NCI-H146 (cell line): ENCODE data around the gene AQP2.

Experiments used
- DNase-seq: peaks from one replicate; lab custom pipeline; 2025; lab: John Stamatoyannopoulos, UW

The AQP2 gene

GRCh38 chr12:49941556-49942511 lies 8.7 kb upstream of the AQP2 start:
- DNase-seq = no peak

- DNase-seq = no peak
Observed at GRCh38 chr12:49942512-49942893, 8.0 kb upstream of the AQP2 start.

DNA sequence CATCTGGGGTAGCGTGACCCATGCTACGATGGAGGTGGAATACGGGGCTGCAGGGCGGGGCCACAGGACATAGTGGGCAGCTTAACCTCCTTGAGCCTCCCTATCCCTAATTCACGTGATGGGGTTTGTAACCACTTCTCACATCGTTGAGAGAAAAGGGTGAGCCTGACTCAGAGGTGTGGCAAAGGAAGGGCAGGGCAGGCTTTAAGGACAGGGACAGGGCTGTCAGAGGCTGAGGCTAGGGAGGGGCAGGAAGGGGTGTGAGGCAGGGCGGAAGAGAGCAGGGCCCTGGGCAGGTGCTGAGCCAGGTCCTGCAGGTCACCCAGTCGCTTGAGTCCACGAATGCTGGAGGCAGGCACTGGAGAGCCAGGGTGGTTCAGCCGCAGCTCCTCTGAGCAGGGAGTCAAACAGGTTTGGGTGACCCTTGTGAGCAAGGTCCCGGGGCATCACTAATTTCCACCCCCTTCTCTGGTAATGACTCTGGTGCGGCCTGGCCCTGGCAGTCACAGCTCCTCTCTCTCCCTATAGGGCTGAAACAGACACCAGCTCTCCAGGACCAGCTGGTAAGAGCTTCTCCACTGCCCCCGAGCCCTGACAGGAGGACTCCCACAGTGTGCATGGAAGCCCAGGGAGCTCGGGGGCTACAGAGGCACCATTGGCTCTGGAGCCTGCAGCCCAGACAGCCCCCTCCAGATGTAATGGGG lies 7.5 kb upstream of the AQP2 start:
- no peak for DNase-seq

DNA sequence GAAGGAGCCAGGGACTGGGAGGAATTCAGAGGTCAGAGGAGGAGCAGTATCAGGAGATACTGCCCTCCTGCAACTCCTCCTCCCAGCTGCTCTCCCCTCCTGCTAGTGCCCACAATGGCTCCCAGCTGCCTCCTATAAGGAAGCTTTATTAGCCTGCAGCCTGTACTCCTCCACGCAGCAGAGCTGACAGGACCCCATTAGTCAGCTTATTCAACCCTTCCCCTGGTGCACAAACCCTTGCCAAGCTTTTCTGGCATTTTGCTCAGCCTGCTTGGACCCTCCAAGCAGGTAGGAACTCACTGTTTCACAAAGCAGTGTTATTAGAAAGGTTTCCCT lies 6.9 kb upstream of the AQP2 start:
- DNase-seq = no peak

DNA sequence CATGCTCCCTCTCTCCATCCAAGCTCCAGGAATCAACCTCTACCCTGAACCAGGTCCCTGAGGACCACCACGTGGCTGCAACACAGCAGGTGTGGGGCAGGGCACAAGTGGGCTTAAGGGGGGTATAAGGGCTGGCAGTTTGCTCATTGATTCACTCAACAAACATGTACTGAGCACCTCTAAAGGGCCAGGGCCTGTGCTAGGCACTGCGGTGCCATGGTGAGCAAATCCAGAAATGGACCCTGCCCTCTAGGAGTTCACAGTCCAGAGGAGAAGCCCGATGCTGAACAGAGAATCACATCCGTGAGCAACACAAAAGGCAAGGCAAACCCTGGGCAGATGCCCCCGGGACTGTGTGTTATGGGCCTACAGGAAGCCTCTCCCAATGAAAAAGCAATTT lies 6.5 kb upstream of the AQP2 start:
- DNase-seq = no peak

DNA sequence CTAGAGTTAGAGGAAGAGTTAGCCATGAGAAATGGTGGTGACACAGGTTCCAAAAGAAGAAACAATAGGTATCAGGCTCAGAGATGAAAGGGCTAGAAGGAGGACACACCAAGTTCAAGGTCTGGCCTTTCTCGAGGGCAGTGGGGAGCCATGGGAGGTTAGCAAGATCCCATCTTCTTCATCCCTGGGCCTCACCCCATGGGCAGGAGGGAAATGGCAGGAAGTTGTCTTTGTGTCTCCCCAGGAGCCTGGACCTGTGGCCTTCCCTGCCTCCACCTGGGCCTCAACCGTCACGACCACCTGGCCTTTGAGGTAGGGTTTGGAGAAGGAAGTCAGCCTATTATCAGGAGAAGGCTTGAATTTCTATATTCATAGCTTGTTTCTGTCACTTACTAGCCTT lies 5.8 kb upstream of the AQP2 start:
- DNase-seq = no peak

GRCh38 chr12:49945394-49946080 lies 5.0 kb upstream of the AQP2 start:
- peak; percentile 44 for DNase-seq

DNA sequence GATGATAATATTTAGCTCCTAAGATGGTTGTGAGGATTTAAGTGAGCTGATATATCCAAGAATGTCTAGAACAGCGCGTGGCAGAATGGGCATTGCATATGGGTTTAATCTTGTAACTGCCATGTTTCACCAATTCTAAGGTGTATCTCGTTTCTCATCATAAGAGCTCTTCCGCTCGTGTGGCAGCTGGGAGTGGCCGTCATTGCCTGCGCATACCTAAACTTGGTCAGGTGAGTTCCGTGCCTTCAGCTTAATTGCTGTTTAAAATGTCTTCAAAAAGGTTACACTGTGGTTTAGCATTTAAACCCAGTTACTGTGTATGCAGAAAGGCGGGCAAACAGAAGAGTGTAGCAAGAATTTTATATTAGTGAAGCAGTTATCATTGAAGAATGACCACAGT lies 4.5 kb upstream of the AQP2 start:
- DNase-seq = no peak

DNA sequence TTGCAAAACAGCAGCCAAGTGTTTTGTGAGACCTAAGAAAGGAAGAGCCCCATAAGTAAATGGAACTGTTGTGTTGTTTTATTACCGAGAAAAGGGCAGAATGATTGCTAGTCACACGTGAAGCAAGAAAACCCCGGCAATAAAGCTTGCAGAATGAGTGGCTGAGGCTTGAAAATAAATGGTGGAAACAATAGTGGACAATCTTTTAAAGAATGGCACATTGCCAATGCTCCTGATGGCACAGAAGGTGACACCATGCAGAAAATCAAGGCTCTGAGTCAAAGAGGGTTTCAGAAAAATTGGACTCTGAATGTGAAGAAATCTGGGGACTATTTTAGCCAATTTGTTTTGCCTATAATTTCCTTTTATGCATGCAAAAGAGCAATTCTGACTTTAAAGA lies 4.0 kb upstream of the AQP2 start:
- DNase-seq = no peak

DNA sequence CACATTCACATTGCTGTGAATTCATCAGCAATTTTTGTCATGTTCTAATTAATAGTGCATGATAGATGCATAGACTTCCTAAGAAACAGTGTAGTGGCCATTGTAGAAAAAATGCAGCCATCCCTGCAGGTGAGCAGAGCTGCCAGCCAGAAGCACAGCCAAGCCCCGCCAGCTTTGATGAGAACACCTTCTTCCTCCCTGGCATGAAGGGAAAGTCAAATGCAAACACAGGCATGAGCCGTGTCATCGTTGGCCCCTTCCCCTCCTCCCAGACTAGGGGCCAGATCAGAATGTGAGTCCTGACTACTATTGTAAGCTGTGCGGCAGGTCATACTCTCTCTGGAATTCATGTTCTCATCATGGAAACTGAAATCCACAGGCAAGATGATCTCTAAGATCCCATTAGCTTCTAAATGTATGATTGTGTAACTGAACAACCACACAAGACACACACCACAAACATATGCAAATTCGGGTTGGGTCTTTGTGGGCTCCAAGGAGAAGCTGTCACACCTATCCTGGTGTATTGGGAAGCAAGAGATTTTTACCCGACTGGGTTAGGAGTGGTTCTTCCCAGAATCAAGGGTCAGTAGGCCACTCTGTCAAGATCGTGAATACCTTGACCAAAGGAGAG lies 2.8 kb upstream of the AQP2 start:
- DNase-seq = no peak

- DNase-seq = no peak
Observed at GRCh38 chr12:49948866-49949845, 1.4 kb upstream of the AQP2 start.

DNA sequence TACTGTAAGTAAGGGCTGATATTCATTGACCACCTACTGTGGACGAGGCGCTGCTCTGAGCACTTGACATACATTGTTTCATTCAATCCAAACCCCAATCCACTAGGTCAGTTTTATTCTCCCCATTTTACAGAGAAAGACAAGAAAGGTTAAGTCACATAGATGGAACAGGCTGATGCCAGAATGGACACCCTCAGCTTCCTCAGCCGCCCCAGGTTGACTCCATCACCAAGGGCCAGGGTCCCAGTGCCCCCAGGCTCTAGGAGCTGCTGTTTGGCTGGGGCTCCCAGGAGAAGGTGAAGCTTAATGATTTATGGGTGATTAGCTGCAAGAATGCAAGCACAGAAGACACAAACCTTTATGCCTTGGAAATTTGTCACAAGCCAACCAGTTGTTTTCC lies 671 bp upstream of the AQP2 start:
- DNase-seq = no peak

DNA sequence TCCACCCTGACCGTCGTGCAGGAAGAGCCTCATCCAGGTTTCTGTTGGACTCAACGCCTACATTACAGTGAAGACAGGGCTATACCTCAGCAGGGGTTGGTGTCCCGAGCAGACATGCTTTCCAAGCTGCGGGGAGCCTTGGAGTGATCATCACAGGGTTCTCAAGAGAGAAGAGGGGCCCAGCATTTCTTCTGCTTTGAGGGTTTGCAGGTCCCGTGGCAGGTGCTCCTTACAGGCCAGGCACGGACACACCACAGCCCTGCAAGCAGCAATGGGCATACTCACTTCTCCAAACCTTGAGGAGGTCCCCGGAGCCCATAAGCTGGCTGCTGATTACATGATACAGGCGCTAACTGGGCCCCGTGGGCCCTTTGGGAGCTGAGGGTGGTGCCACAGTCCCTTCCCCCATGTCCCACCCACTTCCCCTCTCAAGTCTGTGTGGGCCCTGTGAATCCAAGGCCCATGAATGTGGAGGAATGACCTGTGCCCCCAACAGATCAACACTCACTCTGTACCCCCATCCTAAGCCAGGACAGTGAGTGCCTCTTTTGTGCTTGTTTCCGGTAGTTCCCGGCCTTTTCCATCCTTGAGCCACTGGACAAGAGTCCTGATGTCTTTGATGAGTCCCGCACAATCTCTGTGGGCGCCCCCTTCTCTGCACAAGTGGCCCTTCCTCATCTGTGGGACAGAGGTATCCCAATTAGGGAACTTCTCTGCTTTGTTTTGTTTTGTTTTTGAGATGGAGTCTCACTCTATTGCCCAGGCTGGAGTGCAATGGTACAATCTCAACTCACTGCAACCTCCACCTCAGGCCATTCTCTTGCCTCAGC lies 1.1 kb downstream of the AQP2 start:
- no peak for DNase-seq

DNA sequence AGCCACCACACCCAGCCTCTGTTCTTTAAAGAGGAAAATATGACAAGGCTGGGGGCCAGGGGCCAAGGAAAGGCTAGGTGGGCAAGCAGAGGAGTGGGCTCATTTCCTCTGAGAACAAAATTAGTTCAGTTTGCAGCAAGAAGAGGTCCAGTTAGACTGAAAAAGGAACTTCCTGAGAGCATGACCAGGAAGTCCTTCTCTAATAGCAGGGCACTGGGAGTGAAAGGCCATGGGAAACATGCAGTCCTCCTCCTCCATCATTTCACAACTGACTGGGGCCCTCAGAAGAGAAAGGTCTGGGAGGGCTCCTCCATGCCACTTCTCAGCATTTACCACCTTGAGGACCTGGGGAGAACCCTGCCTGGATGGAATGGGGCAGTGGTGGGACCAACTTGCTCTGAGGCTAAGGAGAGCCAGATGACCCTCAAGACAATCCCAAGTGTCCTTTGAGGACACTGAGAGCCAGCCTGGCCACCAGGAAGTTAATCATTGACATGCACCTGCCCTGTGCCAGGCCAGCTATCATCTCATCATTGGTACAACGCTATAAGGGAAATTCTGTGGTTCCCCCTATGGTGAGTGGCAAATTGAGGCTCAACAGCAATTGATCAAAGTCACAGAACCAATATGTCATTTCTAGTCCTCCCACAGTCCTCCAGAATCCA lies 2.0 kb downstream of the AQP2 start:
- no peak for DNase-seq

- no peak for DNase-seq
Observed at GRCh38 chr12:49953151-49953550, 2.6 kb downstream of the AQP2 start.

GRCh38 chr12:49953961-49954846 lies 3.7 kb downstream of the AQP2 start:
- DNase-seq = no peak

DNA sequence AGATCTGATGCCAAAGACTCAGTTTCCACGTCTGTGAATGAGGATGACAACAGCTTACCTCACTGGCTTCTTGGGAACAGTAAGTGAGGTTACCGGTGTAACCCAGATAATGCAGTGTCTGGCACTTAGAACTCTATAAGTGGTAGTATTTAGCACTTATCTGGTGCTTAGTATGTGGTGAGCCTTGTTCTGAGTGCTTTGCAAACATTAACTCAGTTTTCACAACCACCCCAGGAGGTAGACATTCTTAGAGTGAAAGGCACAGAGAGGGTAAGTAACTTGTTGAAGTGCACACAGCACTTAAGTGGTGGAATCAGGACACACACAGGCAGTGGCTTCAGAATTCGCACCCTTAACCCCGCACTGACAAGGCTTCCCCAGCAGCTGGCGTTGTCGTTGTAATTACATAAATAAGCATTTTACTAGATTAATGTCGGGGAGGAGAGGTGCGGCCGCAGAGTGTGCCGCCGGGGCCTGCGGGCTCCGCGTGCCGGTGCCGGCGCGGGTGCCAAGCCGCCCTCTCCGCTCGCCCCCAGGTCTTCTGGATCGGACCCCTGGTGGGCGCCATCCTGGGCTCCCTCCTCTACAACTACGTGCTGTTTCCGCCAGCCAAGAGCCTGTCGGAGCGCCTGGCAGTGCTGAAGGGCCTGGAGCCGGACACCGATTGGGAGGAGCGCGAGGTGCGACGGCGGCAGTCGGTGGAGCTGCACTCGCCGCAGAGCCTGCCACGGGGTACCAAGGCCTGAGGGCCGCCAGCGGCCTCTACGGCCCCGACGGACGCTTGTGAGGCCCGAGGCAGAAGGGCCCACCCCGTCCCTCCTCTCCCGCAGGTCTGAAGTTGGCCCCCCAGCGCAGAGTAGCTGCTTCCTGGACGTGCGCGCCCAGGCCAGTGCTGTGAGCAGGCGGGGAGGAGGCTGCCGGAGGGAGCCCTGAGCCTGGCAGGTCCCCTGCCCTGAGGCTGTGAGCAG lies 4.6 kb downstream of the AQP2 start:
- DNase-seq = no peak
